Upper lobe of left lung (tissue), 6 donors: Measurements from ENCODE around the gene RXRB. TPM values are rescaled to one million over a fixed set of nuclear protein-coding genes. Genes with fewer than 3 reads are reported as not detected.
A peak's percentile ranks its signal among the peaks of the same experiment; 100 is the strongest.

Experiments used
- ATAC-seq, 2 donors: fragments of 200-7000 bp; cut with Tn5 transposase; one replicate each; pipeline ENCODE4 v1.9.1; 2022; ENCODE audit warnings: mild to moderate bottlenecking in 2 of 2, moderate library complexity in 2 of 2; ENCODE audit not compliant: low FRiP score in 2 of 2
- DNase-seq, 2 donors: peaks; one replicate each; pipeline ENCODE4 v3.0.0-alpha.2; 2019 to 2020
- H3K27ac ChIP-seq, 4 donors: fragments of 200-600 bp; sonication (generic); one replicate each; pipeline ENCODE4 v1.5.1; 2016 to 2019
- H3K27me3 ChIP-seq, 4 donors: fragments of 200-600 bp; sonication (generic); one replicate each; pipeline ENCODE4 v1.5.1; 2017 to 2019
- H3K36me3 ChIP-seq, 4 donors: fragments of 200-600 bp; sonication (generic); one replicate each; pipeline ENCODE4 v1.5.1; 2016 to 2019
- H3K4me1 ChIP-seq, 4 donors: fragments of 200-600 bp; sonication (generic); one replicate each; pipeline ENCODE4 v1.5.1; 2018 to 2019
- H3K4me3 ChIP-seq, 4 donors: fragments of 200-600 bp; sonication (generic); one replicate each; pipeline ENCODE4 v1.5.1; 2017 to 2019; ENCODE audit warnings: mild to moderate bottlenecking in 2 of 4, moderate library complexity in 1 of 4
- H3K9me3 ChIP-seq, 4 donors: fragments of 200-600 bp; sonication (generic); one replicate each; pipeline ENCODE4 v1.5.1; 2018 to 2019
- EP300 ChIP-seq, 4 donors: sonication (generic); formaldehyde crosslinking; IDR thresholded peaks; one replicate each; pipeline ENCODE4 v1.5.1; 2017; ENCODE audit warnings: antibody characterized with exemption in 4 of 4, control low read depth in 2 of 4
- POLR2A ChIP-seq, 4 donors: fragments of 450-650 bp; IDR thresholded peaks; one replicate each; pipeline ENCODE4 v1.5.1; 2016 to 2017; ENCODE audit warnings: antibody characterized with exemption in 4 of 4, mild to moderate bottlenecking in 2 of 4
- POLR2AphosphoS5 ChIP-seq, 2 donors: sonication (generic); formaldehyde crosslinking; IDR thresholded peaks; one replicate each; pipeline ENCODE4 v1.5.1; 2017; ENCODE audit warnings: antibody characterized with exemption in 2 of 2
- WGBS, 2 donors: methylation state at CpG; one replicate each; pipeline ENCODE4 v1.1.5; 2017 to 2018; 5-methylcytosine and 5-hydroxymethylcytosine counted together
- total RNA-seq, 6 donors: library from RNA; depleted of rRNA in 4 of 6; stranded (reverse); fragments of >200 nt in 4 of 6; gene quantifications; one replicate each; pipeline versions ENCODE4 v1.1.0 to v1.2.1, GENCODE V29; 2016 to 2021
- TF ChIP-seq, protein P1 (sequence below), 6 experiments: fragments of 450-650 bp in 4 of 6; fragments of 200-600 bp in 2 of 6; sonication (generic) in 2 of 6; IDR thresholded peaks; one replicate each; pipeline ENCODE4 v1.5.1; 2016 to 2019; ENCODE audit warnings: antibody characterized with exemption in 6 of 6
- donor health status: DM: no; HTN: no; CAD: no; lungs with moderate emphysema.
- donor health status: DM: no; HTN: yes; CAD: no; lungs with severe emphysema.

Gene RXRB
- total RNA-seq, 6 donors from 2014 or later = 19.3 to 67.1 (median 48.4) TPM

DNA sequence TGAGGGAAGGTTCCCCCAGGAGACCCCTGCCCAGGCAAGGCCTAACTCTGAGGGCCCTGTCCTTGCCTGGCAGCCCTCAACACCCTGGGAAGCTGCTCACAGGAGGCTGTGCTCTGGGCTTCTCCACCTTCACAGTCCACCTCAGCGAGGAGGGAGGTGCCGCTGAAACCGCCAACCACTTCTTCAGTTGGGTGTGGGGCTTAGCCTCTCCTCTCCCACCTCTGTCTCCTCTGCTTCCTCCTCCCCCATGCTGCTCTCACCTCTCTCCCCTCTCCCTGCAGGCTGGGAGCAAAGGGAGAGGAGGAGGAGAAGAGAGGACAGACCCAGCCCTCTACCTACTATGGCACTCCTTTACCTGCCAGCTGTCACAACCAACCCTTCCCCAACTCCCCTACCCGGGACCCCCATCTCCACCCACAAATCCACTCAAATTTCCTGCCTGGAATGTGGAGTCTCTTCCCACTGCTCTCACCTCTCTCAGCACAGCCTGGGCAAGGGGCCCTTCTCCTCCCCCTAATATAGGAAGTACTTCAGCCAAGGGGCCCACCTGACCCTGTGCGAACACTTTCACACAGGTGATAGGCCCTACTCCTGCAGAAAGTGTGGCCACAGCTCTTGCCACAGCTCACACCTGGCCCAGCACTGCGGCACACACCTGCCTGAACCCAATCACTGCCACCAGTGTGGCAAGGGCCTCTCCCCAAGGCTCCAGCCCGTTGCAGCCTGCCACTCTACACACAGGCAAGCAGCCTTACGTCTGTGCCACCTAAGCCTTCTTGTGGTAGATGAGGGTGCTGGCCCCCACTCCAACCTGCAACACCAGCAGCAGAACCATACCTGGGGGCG lies 15.0 kb upstream of the RXRB start:
- no peak for DNase-seq

DNA sequence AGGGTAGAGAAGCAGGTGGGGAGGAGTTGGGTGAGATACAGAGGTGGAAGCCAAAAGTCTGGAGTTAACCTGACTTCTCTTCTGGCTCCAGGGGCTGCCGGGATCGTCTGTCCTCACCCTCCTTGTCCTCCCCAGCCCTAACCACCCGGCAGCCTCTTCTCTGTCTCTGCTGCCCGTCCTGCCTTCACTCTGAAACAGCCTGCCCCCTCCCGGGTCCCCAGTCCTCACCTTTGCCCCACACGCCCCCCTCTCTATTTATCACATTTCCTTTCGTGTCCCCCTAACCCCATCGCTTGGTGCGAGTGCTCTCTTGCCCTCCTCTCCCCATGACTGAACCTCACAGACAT lies 13.5 kb upstream of the RXRB start:
- H3K36me3 ChIP-seq = peaks cover 0 to 24% (median 12%) of the 10 kb centered on the region in 4 donors
- H3K9me3 ChIP-seq = no peaks in the 10 kb centered on the region
- DNase-seq (no peak), ATAC-seq (no peak)
- peaks cover 16 to 23% (median 19%) of the 10 kb centered on the region in 4 donors for H3K4me1 ChIP-seq
- TF ChIP-seq, protein P1, sequence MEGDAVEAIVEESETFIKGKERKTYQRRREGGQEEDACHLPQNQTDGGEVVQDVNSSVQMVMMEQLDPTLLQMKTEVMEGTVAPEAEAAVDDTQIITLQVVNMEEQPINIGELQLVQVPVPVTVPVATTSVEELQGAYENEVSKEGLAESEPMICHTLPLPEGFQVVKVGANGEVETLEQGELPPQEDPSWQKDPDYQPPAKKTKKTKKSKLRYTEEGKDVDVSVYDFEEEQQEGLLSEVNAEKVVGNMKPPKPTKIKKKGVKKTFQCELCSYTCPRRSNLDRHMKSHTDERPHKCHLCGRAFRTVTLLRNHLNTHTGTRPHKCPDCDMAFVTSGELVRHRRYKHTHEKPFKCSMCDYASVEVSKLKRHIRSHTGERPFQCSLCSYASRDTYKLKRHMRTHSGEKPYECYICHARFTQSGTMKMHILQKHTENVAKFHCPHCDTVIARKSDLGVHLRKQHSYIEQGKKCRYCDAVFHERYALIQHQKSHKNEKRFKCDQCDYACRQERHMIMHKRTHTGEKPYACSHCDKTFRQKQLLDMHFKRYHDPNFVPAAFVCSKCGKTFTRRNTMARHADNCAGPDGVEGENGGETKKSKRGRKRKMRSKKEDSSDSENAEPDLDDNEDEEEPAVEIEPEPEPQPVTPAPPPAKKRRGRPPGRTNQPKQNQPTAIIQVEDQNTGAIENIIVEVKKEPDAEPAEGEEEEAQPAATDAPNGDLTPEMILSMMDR (IDR thresholded peaks at IDR 0.05) = no peak
- TF ChIP-seq POLR2AphosphoS5 (IDR thresholded peaks at IDR 0.05) = no peak
- no peak for TF ChIP-seq POLR2A (IDR thresholded peaks at IDR 0.05)
- TF ChIP-seq EP300 (IDR thresholded peaks at IDR 0.05) = no peak
- peak overlapping the region in 3 of 4 donors; percentile 38 to 50 (median 42) for H3K4me3 ChIP-seq
- peak overlapping the region in 1 of 4 donors; percentile 48 for H3K27ac ChIP-seq
- no peaks in the 10 kb centered on the region for H3K27me3 ChIP-seq
- WGBS, 2 donors = 21 to 23% methylated on average over 9 of the region's 9 CpGs

More for the DNA sequence above, 15.0 kb upstream of the RXRB start:
- Histone ChIP-seq H3K4me3 (no peak overlapping the region), H3K4me1 (peaks cover 15 to 18% (median 17%) of the 10 kb centered on the region in 4 donors), H3K9me3 (no peaks in the 10 kb centered on the region), H3K36me3 (peaks cover 0 to 13% (median 6%) of the 10 kb centered on the region in 4 donors), H3K27ac (no peak overlapping the region), H3K27me3 (no peaks in the 10 kb centered on the region)
- TF ChIP-seq EP300 (IDR thresholded peaks at IDR 0.05) (no peak), POLR2A (IDR thresholded peaks at IDR 0.05) (no peak), POLR2AphosphoS5 (IDR thresholded peaks at IDR 0.05) (no peak)
- WGBS, 2 donors = 73 to 83% methylated on average over 6 to 8 of the region's 9 CpGs
- no peak for ATAC-seq

DNA sequence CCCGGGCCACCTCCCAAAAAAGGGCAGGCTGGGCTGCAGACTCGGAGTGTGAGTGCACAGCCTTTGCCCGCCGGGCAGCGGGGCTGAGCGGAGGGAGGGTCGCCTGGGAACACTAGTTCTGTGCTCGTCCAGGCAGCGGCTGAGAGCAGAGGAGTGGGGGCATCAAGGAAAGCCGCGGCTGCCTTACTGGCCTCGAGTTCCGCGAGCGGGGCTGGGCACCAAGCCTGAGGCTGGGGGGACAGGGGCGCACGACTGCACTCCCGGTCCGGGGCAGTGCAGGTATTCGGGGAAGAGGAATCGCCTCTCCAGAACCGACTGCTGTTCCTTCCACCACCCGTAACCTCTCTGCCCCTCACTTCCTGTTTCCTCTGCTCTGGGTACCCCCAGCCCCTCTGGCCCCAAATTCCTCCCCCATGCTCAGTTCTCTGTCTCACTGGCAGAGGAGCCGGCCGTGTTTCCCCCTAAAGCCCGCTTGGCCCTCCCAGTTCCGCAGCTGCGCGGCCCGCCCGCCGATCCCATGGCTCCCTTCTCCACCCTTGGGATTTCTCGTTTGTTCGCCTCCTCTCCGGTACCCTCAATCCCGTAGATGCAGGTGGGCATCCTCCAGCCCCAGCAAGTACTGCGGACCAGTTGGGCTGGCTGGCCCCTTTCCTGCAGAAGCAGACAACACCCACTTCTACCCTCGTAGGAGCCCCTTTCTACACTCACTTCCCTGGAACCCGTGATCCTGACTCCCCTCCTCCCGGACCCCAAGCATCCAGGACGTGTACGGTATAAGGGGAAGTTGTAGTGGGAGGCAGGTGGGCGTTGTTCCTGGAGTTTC lies 12.9 kb upstream of the RXRB start:
- no peaks in the 10 kb centered on the region for H3K27me3 ChIP-seq
- ATAC-seq (peak; percentile 13 to 34), DNase-seq (peak in 1 of 2 donors; percentile 86)
- peaks cover 0 to 24% (median 12%) of the 10 kb centered on the region in 4 donors for H3K36me3 ChIP-seq
- WGBS, 2 donors = 2 to 4% methylated on average over 28 to 43 of the region's 43 CpGs
- H3K27ac ChIP-seq = peak overlapping the region in 2 of 4 donors; percentile 37 to 48
- H3K4me1 ChIP-seq = peaks cover 19 to 27% (median 23%) of the 10 kb centered on the region in 4 donors
- TF ChIP-seq POLR2AphosphoS5 (IDR thresholded peaks at IDR 0.05) (no peak), POLR2A (IDR thresholded peaks at IDR 0.05) (peak in 1 of 4 donors; percentile 45)
- TF ChIP-seq, protein P1 (IDR thresholded peaks at IDR 0.05) = no peak
- H3K4me3 ChIP-seq = peak overlapping the region; percentile 13 to 50 (median 40)
- no peaks in the 10 kb centered on the region for H3K9me3 ChIP-seq

DNA sequence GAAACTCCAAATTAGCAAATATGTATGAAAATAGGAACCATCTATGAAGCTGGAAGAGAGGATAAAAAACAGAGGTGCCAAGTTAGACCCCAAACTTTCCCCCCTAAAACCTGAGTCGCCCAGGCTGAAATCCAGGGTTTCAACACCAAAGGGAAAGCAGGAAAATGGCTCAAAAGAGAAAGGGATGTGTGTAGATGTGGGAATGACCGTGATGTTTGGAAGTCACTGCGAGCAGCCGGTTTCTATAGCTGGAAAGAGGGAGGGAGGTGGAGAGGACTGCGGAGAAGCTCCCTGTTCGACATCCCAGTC lies 12.3 kb upstream of the RXRB start:
- peaks cover 19 to 28% (median 23%) of the 10 kb centered on the region in 4 donors for H3K4me1 ChIP-seq
- H3K27me3 ChIP-seq = no peaks in the 10 kb centered on the region
- H3K9me3 ChIP-seq = no peaks in the 10 kb centered on the region
- DNase-seq (no peak), ATAC-seq (no peak)
- peak overlapping the region; percentile 13 to 50 (median 40) for H3K4me3 ChIP-seq
- 6 to 10% methylated on average over 6 of the region's 6 CpGs for WGBS, 2 donors
- TF ChIP-seq, protein P1 (IDR thresholded peaks at IDR 0.05) = no peak
- TF ChIP-seq EP300 (IDR thresholded peaks at IDR 0.05) (no peak), POLR2AphosphoS5 (IDR thresholded peaks at IDR 0.05) (no peak), POLR2A (IDR thresholded peaks at IDR 0.05) (no peak)
- peak overlapping the region in 2 of 4 donors; percentile 37 to 48 for H3K27ac ChIP-seq
- H3K36me3 ChIP-seq = peaks cover 0 to 24% (median 12%) of the 10 kb centered on the region in 4 donors
